GM12891 (cell line): Measurements from ENCODE around the gene BCKDHA.
A peak's percentile ranks its signal among the peaks of the same experiment; 100 is the strongest.

Source experiments
- POLR2A ChIP-seq: IDR thresholded peaks from 2 replicates; pipeline ENCODE4 v1.6.1; 2011; ENCODE audit warnings: low read depth, low read length, control low read depth
- POLR2AphosphoS5 ChIP-seq: IDR thresholded peaks from 2 replicates; pipeline ENCODE4 v1.6.1; 2011; ENCODE audit warnings: low read depth, low read length, control low read depth
- SPI1 ChIP-seq: IDR thresholded peaks from 2 replicates; pipeline ENCODE4 v1.6.1; 2011; ENCODE audit warnings: low read depth, low read length, control low read depth
- TAF1 ChIP-seq: IDR thresholded peaks from 2 replicates; pipeline ENCODE4 v1.6.1; 2011; ENCODE audit warnings: low read depth, low read length, control low read depth

DNA sequence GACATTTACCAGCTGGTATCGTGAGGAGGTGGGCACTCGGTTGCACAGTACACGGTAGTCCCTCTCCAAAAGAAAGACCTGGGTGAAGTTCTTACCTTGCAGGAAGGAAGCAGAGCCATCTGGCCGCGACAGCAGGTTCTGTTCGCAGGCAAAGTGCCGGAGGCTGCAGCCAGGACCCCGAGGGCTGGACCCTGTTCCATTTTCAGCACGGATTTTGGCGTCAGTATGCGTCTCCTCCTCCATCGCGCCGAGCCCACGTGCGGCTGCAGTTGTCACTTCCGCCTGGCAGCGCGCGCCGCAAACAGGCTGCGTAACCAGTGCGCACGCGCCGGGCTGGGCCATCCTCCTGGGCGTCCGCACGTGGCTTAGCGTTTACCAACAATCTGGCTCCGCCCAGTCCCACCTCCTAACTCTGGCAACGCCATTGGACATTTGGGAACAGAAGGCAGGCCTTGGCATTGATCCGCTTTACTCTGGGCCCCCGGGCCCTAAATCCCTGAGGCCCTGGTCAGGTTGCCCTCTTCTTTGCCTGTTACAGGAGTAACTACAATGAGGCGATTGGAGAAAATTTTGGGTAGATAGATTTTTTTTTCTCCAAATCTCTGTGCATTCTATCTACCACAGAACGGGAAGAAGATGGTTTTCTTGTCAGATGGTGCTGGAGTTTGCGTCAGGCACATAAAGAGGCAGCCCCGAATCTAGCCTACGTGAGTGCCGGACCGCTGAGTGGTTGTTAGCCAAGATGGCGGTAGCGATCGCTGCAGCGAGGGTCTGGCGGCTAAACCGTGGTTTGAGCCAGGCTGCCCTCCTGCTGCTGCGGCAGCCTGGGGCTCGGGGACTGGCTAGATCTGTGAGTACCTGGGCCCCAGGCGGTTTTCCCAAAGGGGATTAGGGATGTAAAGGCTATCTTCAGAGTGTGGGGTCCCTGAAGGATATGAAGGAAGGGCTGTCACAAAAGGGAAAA lies at the start of gene BCKDHA, which contains the start of gene EXOSC5:
- TF ChIP-seq POLR2A (peak; percentile 81), TAF1 (peak; percentile 87), POLR2AphosphoS5 (peak; percentile 62), SPI1 (peak; percentile 64)
